HepG2 (cell line): Measurements from ENCODE around the gene RINL.

ENCODE experiments used
- MAF1 ChIP-seq: sonication (generic); formaldehyde crosslinking; IDR thresholded peaks from 2 replicates; pipeline ENCODE4 v1.5.0; 2020; ENCODE audit warnings: missing genetic modification reagents, borderline replicate concordance
- RBM22 ChIP-seq: fragments of 200-400 bp; formaldehyde crosslinking; optimal IDR thresholded peaks from 2 replicates; pipeline ENCODE3; 2017; ENCODE audit warnings: mild to moderate bottlenecking, low read length, moderate library complexity
- RBM39 ChIP-seq: fragments of 200-400 bp; formaldehyde crosslinking; IDR thresholded peaks from one replicate; pipeline ENCODE4 v1.6.1; 2018; ENCODE audit warnings: antibody characterized with exemption, mild to moderate bottlenecking, low read depth, low read length; ENCODE audit not compliant: poor library complexity, severe bottlenecking
- SP4 ChIP-seq: sonication (generic); formaldehyde crosslinking; IDR thresholded peaks from 2 replicates; pipeline ENCODE4 v1.8.1; 2023; ENCODE audit warnings: mild to moderate bottlenecking, missing genetic modification reagents
- TOE1 ChIP-seq: sonication (generic); formaldehyde crosslinking; IDR thresholded peaks from 2 replicates; pipeline ENCODE4 v1.4.0; 2020; ENCODE audit warnings: mild to moderate bottlenecking, missing genetic modification reagents
- ZNF737 ChIP-seq: sonication (generic); formaldehyde crosslinking; IDR thresholded peaks from 2 replicates; pipeline ENCODE4 v1.5.0; 2020; ENCODE audit warnings: missing genetic modification reagents, mild to moderate bottlenecking, borderline replicate concordance
- TF ChIP-seq, protein P1 (sequence below), 2 experiments: sonication (generic) in 1 of 2; formaldehyde crosslinking in 1 of 2; IDR thresholded peaks; 2 replicates each; pipeline versions ENCODE4 v1.6.1 to v1.9.0; 2014 to 2022; ENCODE audit warnings: antibody characterized with exemption in 1 of 2, borderline replicate concordance in 1 of 2, inconsistent platforms in 1 of 2, low read depth in 1 of 2, missing genetic modification reagents in 1 of 2

DNA sequence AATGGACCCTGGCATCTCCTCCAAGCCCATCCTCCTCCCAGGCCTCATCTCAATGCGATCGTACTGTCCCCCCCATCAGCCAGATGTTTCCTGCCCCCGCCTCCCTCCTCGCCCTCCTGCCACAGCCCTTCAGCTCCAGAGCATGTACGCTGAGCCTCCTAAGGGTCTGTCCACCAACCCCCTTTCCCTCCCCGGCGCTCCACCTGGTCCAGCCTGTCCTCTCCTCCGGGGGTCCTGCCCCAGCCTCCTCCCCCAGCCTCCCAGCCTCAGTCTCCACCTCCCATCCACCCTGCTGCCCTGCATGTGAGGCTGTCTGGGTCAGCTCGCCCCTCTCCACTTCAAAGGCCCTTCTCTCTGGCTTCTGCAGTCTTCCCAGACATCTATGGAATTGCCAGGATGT lies 16.9 kb upstream of the RINL start:
- TF ChIP-seq SP4 (CRISPR knock-in tag): no peak
- TF ChIP-seq, protein P1, sequence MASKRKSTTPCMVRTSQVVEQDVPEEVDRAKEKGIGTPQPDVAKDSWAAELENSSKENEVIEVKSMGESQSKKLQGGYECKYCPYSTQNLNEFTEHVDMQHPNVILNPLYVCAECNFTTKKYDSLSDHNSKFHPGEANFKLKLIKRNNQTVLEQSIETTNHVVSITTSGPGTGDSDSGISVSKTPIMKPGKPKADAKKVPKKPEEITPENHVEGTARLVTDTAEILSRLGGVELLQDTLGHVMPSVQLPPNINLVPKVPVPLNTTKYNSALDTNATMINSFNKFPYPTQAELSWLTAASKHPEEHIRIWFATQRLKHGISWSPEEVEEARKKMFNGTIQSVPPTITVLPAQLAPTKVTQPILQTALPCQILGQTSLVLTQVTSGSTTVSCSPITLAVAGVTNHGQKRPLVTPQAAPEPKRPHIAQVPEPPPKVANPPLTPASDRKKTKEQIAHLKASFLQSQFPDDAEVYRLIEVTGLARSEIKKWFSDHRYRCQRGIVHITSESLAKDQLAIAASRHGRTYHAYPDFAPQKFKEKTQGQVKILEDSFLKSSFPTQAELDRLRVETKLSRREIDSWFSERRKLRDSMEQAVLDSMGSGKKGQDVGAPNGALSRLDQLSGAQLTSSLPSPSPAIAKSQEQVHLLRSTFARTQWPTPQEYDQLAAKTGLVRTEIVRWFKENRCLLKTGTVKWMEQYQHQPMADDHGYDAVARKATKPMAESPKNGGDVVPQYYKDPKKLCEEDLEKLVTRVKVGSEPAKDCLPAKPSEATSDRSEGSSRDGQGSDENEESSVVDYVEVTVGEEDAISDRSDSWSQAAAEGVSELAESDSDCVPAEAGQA (IDR thresholded peaks at IDR 0.05; ENCODE audit: low read depth): no peak
- TF ChIP-seq, protein P1 (CRISPR knock-in tag; IDR thresholded peaks at IDR 0.05; ENCODE audit: borderline replicate concordance): no peak
- no peak for TF ChIP-seq MAF1 (CRISPR knock-in tag)
- no peak for TF ChIP-seq RBM39
- TF ChIP-seq ZNF737 (CRISPR knock-in tag): no peak
- no peak for TF ChIP-seq RBM22
- TF ChIP-seq TOE1: no peak
